ENCODE measurements around the gene SCAMP2.

SCAMP2 gene

DNA sequence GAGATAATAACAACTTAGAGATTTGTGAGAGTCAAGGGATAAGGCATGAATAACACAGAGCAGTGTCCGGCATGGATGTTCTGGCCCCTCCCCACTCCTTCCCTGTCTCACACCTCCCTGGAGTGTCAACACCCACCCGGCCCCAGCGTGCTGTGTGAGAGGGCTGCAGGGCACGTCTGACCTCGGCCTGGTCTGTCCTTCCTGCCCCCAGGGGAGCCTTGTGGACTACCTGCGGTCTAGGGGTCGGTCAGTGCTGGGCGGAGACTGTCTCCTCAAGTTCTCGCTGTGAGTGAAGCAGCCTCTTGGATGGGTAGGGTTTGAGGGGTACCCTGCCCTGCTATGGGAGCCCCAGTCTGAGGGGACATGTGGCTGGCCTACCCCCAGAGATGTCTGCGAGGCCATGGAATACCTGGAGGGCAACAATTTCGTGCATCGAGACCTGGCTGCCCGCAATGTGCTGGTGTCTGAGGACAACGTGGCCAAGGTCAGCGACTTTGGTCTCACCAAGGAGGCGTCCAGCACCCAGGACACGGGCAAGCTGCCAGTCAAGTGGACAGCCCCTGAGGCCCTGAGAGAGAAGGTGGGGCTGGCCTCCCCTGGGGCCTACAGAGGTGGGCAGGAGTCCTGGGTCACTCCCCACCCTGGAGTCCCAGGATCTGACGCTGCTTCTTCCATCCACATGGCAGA lies 71.7 kb downstream of the SCAMP2 start:
- no peak overlapping the region for H3K27ac ChIP-seq (ENCODE audit: low read depth, low read length)
- H3K4me3 ChIP-seq (ENCODE audit: low read length) = no peak overlapping the region
- H3K9ac ChIP-seq (ENCODE audit: low read length) = no peak overlapping the region
- H3K27me3 ChIP-seq (ENCODE audit: control insufficient read depth, insufficient read depth, low read length) = no peaks in the 10 kb centered on the region
- H3K36me3 ChIP-seq (ENCODE audit: control insufficient read depth, insufficient read depth, low read length) = peaks cover 26% of the 10 kb centered on the region
- H3K4me1 ChIP-seq (ENCODE audit: control insufficient read depth, insufficient read depth, low read length) = no peaks in the 10 kb centered on the region

DNA sequence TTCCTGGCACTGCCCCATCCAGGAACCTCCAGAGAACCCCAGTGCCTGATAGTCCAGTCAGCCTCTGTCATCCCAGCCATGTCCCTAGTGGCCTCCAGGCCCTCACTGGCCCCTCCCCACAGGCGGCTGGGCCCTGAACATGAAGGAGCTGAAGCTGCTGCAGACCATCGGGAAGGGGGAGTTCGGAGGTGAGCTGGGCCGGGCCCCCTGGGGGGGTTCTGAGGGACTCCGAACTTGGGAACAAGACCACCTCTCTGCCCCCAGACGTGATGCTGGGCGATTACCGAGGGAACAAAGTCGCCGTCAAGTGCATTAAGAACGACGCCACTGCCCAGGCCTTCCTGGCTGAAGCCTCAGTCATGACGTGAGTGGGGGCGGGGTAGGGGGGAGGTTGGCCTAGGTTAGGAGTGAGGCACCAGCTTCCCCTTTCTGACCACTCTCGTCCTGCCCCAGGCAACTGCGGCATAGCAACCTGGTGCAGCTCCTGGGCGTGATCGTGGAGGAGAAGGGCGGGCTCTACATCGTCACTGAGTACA lies 72.5 kb downstream of the SCAMP2 start:
- H3K4me3 ChIP-seq (ENCODE audit: low read length) = no peak overlapping the region
- no peak overlapping the region for H3K27ac ChIP-seq (ENCODE audit: low read depth, low read length)
- H3K9ac ChIP-seq (ENCODE audit: low read length) = no peak overlapping the region
- no peaks in the 10 kb centered on the region for H3K27me3 ChIP-seq (ENCODE audit: control insufficient read depth, insufficient read depth, low read length)
- no peaks in the 10 kb centered on the region for H3K4me1 ChIP-seq (ENCODE audit: control insufficient read depth, insufficient read depth, low read length)
- H3K36me3 ChIP-seq (ENCODE audit: control insufficient read depth, insufficient read depth, low read length) = peaks cover 26% of the 10 kb centered on the region

DNA sequence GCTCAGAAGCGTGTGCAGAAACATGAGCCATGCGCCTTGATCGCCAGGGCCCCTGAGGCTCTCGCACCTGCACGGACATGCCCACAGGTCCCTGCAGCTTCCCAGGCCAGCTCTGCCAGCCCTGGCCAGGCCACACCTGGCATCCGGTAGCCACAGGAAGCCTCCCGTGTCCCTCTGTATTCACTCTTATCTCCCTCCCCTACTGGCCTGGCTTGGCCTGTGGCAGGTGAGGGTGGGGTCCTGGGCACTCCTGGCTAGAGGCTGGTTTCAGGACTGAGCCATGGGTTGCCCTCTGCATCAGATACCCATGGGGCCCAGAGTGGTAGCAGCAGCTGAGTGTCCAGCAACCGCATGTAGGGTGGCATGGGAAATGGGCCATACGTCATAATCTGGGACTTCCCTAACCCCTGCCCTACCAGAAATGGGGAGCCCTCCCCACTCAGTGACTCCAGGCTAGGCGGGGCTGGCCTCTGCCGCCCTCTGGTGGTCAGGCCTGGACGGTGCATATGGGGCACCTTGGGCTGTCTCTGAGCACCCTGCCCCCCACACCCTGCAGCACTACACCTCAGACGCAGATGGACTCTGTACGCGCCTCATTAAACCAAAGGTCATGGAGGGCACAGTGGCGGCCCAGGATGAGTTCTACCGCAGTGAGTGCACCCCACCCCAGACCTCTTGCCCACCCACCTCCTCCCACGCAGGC lies 73.2 kb downstream of the SCAMP2 start:
- Histone ChIP-seq H3K27ac (ENCODE audit: low read depth, low read length) (no peak overlapping the region), H3K27me3 (ENCODE audit: control insufficient read depth, insufficient read depth, low read length) (no peaks in the 10 kb centered on the region), H3K36me3 (ENCODE audit: control insufficient read depth, insufficient read depth, low read length) (peaks cover 26% of the 10 kb centered on the region), H3K4me3 (ENCODE audit: low read length) (no peak overlapping the region), H3K4me1 (ENCODE audit: control insufficient read depth, insufficient read depth, low read length) (no peaks in the 10 kb centered on the region), H3K9ac (ENCODE audit: low read length) (no peak overlapping the region)

DNA sequence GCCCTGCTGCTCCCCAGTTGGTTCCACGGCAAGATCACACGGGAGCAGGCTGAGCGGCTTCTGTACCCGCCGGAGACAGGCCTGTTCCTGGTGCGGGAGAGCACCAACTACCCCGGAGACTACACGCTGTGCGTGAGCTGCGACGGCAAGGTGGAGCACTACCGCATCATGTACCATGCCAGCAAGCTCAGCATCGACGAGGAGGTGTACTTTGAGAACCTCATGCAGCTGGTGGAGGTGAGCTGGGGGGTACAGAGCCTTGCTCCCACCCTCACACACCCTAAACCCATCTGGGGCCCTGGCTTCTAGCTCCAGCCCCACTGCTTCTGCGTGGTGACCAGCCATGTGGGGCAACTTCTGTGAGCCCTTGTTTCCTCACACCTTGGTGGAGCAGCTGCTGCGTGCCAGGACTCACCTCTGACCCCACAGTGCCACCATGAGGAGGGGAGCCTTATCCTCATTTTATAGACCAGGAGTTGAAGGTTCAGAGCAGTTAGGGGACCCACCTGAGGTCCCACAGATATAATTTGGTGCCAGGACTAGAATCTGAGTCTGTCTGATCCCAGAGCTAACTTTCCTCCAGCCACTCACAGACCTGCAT lies 73.8 kb downstream of the SCAMP2 start:
- H3K27me3 ChIP-seq (ENCODE audit: control insufficient read depth, insufficient read depth, low read length) = no peaks in the 10 kb centered on the region
- peaks cover 26% of the 10 kb centered on the region for H3K36me3 ChIP-seq (ENCODE audit: control insufficient read depth, insufficient read depth, low read length)
- no peaks in the 10 kb centered on the region for H3K4me1 ChIP-seq (ENCODE audit: control insufficient read depth, insufficient read depth, low read length)
- H3K27ac ChIP-seq (ENCODE audit: low read depth, low read length) = no peak overlapping the region
- H3K9ac ChIP-seq (ENCODE audit: low read length) = no peak overlapping the region
- H3K4me3 ChIP-seq (ENCODE audit: low read length) = no peak overlapping the region

DNA sequence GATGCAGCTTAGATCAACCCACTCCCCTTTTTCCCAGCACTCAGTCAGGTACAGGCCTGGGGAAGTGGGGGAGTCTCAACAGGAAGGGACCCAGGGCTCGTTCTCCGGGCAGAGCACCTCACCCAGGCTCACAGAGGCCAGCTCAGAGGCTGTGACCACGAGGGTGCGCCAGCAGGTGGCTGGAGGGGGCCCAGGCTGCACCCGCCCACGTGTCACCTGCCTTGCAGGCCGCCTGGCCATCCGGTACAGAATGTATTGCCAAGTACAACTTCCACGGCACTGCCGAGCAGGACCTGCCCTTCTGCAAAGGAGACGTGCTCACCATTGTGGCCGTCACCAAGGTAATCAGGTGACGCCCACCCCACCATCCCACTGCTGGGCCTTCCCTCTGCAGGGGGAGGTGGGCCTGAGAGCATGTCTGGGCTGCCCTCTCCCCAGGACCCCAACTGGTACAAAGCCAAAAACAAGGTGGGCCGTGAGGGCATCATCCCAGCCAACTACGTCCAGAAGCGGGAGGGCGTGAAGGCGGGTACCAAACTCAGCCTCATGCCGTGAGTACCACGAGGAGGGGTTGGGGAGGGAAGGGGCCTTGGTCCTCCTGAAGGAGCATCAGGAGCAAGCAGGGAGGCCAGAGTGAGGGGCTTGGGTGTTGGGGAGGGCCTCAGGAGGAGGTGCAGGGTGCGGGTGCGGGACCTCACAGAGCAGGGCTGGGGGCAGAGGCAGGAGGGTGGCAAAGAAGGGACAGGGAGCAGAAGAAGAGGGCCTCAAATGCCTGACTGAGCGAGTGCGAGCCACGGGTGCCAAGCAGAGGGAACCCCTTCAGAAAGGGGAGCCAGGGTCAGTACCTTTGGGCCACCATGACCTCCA lies 74.5 kb downstream of the SCAMP2 start:
- no peak overlapping the region for H3K27ac ChIP-seq (ENCODE audit: low read depth, low read length)
- H3K4me3 ChIP-seq (ENCODE audit: low read length) = no peak overlapping the region
- no peak overlapping the region for H3K9ac ChIP-seq (ENCODE audit: low read length)
- peaks cover 25% of the 10 kb centered on the region for H3K36me3 ChIP-seq (ENCODE audit: control insufficient read depth, insufficient read depth, low read length)
- H3K27me3 ChIP-seq (ENCODE audit: control insufficient read depth, insufficient read depth, low read length) = no peaks in the 10 kb centered on the region
- no peaks in the 10 kb centered on the region for H3K4me1 ChIP-seq (ENCODE audit: control insufficient read depth, insufficient read depth, low read length)

DNA sequence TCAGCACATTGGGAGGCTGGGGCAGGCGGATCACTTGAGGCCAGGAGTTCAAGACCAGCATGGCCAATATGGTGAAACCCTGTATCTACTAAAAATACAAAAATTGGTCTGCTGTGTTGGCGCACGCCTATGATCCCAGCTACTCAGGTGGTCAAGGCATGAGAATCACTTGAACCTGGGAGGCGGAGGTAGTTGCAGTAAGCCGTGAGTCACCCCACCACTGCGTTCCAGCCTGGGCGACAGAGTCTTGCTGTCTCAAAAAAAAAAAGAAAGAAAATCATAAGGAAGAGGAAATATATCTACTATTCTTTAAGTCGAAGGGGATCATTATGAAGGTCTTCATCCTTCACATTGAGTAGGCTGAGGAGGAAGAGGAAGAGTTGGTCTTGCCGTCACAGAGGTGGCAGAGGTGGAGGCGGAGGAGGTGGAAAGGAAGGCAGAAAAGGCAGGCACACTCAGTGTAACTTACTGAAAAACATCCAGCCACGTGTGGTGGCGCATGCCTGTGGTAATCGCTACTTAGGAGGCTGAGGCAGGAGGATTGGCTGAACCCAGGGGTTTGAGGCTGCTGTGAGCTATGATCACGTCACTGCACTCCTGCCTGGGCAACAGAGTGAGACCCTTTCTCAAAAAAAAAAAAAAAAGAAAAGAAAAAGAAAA lies 77.1 kb downstream of the SCAMP2 start:
- no peak overlapping the region for H3K27ac ChIP-seq (ENCODE audit: low read depth, low read length)
- no peak overlapping the region for H3K9ac ChIP-seq (ENCODE audit: low read length)
- H3K36me3 ChIP-seq (ENCODE audit: control insufficient read depth, insufficient read depth, low read length) = peaks cover 11% of the 10 kb centered on the region
- no peaks in the 10 kb centered on the region for H3K27me3 ChIP-seq (ENCODE audit: control insufficient read depth, insufficient read depth, low read length)
- no peaks in the 10 kb centered on the region for H3K4me1 ChIP-seq (ENCODE audit: control insufficient read depth, insufficient read depth, low read length)
- H3K4me3 ChIP-seq (ENCODE audit: low read length) = no peak overlapping the region

DNA sequence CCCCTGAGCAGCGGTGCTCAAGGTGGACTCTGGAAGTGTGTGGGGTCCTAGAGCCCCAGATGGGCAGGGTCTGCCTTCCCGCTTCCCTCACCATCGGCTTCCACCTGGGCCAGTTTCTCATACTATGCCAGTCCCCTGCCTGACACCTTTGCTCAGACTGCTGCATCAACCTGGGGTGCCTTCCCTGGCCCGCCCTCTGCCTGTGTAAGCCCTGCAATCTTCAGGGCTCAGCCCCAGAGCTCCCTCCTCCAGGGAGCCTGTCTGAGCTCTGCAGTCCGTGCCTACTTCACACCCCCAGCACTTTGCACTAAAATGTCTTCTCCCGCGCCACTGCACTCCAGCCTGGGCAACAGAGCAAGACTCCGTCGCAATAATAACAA lies 78.2 kb downstream of the SCAMP2 start:
- Histone ChIP-seq H3K4me1 (ENCODE audit: control insufficient read depth, insufficient read depth, low read length) (peaks cover 7% of the 10 kb centered on the region), H3K27me3 (ENCODE audit: control insufficient read depth, insufficient read depth, low read length) (no peaks in the 10 kb centered on the region), H3K9ac (ENCODE audit: low read length) (no peak overlapping the region), H3K27ac (ENCODE audit: low read depth, low read length) (no peak overlapping the region), H3K36me3 (ENCODE audit: control insufficient read depth, insufficient read depth, low read length) (peaks cover 7% of the 10 kb centered on the region), H3K4me3 (ENCODE audit: low read length) (no peak overlapping the region)

DNA sequence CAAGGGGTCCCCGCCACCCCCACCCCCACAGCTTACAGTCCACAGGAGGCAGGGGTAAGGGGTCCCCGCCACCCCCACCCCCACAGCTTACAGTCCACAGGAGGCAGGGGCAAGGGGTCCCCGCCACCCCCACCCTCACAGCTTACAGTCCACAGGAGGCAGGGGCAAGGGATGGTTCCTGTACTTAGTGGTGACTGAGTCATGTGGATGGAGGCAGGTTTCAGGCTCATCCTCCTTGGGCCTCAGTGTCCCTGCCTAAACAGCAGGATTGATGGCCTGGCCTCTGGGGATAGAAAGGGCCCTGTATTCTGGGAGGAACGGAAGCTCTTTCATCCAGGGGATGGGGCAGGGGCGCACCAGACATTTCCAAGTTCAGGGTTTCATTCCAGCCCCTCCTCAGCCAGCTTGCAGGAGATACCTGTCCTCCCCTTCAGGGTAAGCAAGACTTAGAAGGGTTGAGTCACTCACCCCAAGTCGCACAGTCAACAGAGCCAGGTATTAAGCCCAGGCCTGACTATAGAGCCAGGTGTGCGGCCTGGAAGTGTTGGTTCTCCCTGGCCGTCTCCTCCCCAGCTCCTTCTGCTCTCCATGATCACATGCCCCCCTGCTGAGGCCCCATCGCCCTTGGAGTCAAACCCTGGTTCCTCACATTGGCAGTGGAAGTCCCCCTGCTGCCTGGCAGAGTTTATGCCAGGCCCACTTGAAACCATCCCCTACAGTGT lies 78.8 kb downstream of the SCAMP2 start:
- Histone ChIP-seq H3K4me3 (ENCODE audit: low read length) (no peak overlapping the region), H3K9ac (ENCODE audit: low read length) (no peak overlapping the region), H3K27ac (ENCODE audit: low read depth, low read length) (no peak overlapping the region), H3K4me1 (ENCODE audit: control insufficient read depth, insufficient read depth, low read length) (peaks cover 12% of the 10 kb centered on the region), H3K36me3 (ENCODE audit: control insufficient read depth, insufficient read depth, low read length) (peaks cover 5% of the 10 kb centered on the region), H3K27me3 (ENCODE audit: control insufficient read depth, insufficient read depth, low read length) (no peaks in the 10 kb centered on the region)
